Measurements from ENCODE around the gene NFIA.

GRCh38 chr1:61301824-61302657 lies 219.7 kb downstream of the NFIA start:
- TF ChIP-seq, protein P1, sequence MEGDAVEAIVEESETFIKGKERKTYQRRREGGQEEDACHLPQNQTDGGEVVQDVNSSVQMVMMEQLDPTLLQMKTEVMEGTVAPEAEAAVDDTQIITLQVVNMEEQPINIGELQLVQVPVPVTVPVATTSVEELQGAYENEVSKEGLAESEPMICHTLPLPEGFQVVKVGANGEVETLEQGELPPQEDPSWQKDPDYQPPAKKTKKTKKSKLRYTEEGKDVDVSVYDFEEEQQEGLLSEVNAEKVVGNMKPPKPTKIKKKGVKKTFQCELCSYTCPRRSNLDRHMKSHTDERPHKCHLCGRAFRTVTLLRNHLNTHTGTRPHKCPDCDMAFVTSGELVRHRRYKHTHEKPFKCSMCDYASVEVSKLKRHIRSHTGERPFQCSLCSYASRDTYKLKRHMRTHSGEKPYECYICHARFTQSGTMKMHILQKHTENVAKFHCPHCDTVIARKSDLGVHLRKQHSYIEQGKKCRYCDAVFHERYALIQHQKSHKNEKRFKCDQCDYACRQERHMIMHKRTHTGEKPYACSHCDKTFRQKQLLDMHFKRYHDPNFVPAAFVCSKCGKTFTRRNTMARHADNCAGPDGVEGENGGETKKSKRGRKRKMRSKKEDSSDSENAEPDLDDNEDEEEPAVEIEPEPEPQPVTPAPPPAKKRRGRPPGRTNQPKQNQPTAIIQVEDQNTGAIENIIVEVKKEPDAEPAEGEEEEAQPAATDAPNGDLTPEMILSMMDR (conservative IDR thresholded peaks at IDR 0.05; ENCODE audit: low read length) = no peak
- no peak for TF ChIP-seq EZH2phosphoT487 (IDR thresholded peaks at IDR 0.05; ENCODE audit: borderline replicate concordance)

Data from Loucy (cell line).